Measurements from ENCODE around the gene PCTP.

- TF ChIP-seq, protein P1, sequence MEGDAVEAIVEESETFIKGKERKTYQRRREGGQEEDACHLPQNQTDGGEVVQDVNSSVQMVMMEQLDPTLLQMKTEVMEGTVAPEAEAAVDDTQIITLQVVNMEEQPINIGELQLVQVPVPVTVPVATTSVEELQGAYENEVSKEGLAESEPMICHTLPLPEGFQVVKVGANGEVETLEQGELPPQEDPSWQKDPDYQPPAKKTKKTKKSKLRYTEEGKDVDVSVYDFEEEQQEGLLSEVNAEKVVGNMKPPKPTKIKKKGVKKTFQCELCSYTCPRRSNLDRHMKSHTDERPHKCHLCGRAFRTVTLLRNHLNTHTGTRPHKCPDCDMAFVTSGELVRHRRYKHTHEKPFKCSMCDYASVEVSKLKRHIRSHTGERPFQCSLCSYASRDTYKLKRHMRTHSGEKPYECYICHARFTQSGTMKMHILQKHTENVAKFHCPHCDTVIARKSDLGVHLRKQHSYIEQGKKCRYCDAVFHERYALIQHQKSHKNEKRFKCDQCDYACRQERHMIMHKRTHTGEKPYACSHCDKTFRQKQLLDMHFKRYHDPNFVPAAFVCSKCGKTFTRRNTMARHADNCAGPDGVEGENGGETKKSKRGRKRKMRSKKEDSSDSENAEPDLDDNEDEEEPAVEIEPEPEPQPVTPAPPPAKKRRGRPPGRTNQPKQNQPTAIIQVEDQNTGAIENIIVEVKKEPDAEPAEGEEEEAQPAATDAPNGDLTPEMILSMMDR (IDR thresholded peaks at IDR 0.05), result no peak
- TF ChIP-seq POLR2A (IDR thresholded peaks at IDR 0.05; ENCODE audit: low read depth) (no peak), EP300 (IDR thresholded peaks at IDR 0.05) (no peak), POLR2AphosphoS5 (IDR thresholded peaks at IDR 0.05) (no peak)
These were observed 42.5 kb upstream of the PCTP start for GRCh38 chr17:55708175-55708974.
